NCI-H69 (cell line): ENCODE measurements around the gene PLEKHG7.
"Not testable (repeated sequence)": the region's sequence is repeated elsewhere in the genome, so short reads cannot be mapped to it uniquely, and the experiment has no call there.

Experiments
- DNase-seq: peaks from one replicate; lab custom pipeline; 2025; lab: John Stamatoyannopoulos, UW

Gene PLEKHG7

DNA sequence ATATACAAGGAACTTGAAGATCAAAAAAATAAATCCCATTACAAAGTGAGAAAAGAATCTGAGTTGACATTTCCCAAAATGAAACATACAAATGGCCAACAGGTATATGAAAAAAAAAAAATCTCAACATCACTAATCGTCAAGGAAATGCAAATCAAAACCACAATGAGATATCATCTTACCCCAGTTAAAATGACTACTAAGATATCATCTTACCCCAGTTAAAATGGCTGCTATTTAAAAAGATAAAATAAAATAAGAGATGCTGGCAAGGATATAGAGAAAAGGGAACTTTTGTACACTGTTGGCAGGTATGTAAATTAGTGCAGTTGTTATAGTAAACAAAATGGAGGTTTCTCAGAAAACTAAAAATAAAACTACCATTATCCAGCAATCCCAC, 44.4 kb downstream of the PLEKHG7 start:
- no peak for DNase-seq

GRCh38 chr12:92749691-92750090, 46.9 kb downstream of the PLEKHG7 start:
- not testable (repeated sequence) for DNase-seq

- DNase-seq: peak; percentile 39
These were observed 51.4 kb downstream of the PLEKHG7 start for GRCh38 chr12:92753976-92754885.

GRCh38 chr12:92756898-92757596, 54.3 kb downstream of the PLEKHG7 start:
- peak; percentile 72 for DNase-seq

DNA sequence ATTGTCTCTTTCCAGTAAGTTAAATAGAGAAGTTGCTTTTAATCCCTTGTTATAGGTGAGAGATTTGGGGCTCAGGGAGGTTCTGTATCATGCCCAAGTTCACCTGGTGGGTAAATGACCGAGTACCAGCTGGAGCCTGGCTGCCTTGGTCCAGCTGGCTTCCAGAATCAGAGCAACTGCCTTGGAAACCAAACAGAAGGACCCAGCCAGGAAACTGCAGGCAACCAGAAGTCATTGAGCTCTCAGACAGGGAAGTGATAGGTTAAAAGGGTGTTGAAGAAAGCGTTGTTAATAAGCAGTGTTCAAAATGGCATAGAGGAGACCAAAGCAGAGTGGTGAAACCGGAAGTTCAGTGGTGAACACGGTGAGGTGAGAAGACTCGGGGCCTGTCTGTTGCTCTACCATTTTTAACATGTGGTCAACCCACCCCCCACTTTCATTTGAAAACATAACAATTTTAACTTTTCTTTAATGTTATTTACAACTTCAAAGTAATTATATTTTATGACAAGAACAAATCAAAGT, 54.9 kb downstream of the PLEKHG7 start:
- DNase-seq: peak; percentile 75

- no peak for DNase-seq
These were observed 57.0 kb downstream of the PLEKHG7 start for GRCh38 chr12:92759634-92760268.

GRCh38 chr12:92762773-92763172, 60.0 kb downstream of the PLEKHG7 start:
- no peak for DNase-seq

- no peak for DNase-seq
These were observed 62.0 kb downstream of the PLEKHG7 start for GRCh38 chr12:92764831-92765230.

DNA sequence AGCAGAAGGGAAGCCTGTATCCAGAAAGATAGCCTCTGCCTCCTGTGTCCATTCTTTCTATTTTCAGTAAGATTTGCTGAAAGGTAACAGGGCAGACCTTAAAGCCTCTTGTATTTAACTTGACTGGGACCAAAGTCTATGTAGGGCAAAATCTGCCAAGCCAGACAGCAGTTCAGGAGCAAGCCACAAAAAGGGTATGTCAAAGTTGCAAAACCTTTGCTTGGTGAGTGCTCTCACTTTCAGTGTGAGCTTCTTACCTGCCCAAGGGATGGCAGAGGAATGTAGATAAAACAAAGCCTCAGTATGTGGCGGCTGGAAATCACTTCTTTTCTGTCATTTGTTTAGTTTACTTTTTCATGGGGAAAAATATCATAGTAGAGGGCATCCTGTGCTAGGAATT, 63.1 kb downstream of the PLEKHG7 start:
- DNase-seq: no peak

DNA sequence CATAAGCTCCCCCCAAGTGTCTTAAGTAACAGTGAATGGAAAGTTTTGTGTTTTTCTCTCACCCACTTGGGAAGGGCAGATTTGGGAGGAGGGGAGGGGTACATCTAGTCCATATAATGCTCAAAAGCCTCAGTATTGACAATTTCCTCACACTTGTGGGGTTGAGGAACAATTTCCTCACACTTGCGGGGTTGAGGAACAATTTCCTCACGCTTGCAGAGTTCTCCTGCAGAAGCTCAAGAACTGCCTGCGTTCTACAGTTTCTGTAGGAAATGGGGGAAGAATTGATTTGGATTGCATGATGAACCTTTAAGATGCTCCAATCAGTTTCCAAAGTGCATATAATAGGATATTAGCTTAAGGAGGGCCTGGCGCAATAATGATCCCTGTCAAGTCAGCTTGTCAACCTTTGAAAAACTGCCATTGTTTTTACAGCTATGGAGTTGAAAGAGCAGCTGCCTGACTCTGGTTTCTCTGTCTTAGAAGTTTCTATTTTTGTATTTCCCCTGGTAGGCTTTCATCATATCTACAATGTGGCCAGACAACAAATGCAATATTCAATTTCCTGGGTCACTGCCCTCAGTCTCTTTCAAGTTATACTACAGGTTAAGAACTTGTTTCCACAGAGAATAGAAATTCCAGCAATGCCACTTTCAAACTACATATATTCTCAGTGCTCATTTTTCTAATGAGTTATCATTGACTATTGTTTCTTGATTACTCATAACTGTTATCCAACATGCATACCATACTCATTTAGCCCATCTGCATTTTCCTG, 66.5 kb downstream of the PLEKHG7 start:
- DNase-seq: no peak

DNA sequence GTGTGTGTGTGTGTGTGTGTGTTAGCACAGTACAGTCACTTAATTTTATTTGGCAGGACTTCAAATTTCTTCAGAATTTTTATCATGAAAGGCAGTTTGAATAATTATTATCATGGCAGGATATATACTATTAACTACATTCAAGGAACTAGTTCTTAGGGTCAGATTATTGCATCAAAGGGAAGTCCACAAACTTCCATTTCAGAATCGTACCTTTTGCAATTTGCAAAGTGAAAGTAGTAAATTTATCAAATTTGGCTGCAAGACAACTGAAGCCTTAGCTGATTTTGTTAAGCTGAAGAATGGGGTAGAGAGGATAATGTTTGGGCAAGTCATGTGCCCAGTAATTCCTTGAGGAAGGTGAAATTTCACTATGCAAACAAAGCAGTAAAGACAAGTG, 68.2 kb downstream of the PLEKHG7 start:
- DNase-seq: no peak

DNA sequence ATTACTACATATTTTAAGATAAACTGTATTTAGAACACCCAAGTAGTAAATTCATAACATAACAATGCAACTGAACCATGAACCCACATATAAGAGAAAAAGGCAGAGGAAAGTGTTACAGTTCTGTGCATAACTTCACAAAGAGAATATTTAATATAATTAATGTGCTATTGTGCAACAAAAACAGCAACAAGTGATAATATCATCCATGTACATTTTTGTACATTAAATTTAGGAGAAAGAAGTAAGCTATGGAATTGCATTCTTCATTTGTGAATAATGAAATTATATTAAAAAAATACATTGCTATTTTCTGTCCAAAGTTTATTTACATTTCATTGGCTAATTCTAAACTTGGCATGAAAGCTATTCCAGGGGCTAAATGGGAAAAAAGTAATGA, 72.6 kb downstream of the PLEKHG7 start:
- DNase-seq: no peak

- no peak for DNase-seq
These were observed 75.7 kb downstream of the PLEKHG7 start for GRCh38 chr12:92778525-92778924.

GRCh38 chr12:92779902-92780301, 77.1 kb downstream of the PLEKHG7 start:
- no peak for DNase-seq

- DNase-seq: no peak
These were observed 81.6 kb downstream of the PLEKHG7 start for GRCh38 chr12:92784356-92784755.

DNA sequence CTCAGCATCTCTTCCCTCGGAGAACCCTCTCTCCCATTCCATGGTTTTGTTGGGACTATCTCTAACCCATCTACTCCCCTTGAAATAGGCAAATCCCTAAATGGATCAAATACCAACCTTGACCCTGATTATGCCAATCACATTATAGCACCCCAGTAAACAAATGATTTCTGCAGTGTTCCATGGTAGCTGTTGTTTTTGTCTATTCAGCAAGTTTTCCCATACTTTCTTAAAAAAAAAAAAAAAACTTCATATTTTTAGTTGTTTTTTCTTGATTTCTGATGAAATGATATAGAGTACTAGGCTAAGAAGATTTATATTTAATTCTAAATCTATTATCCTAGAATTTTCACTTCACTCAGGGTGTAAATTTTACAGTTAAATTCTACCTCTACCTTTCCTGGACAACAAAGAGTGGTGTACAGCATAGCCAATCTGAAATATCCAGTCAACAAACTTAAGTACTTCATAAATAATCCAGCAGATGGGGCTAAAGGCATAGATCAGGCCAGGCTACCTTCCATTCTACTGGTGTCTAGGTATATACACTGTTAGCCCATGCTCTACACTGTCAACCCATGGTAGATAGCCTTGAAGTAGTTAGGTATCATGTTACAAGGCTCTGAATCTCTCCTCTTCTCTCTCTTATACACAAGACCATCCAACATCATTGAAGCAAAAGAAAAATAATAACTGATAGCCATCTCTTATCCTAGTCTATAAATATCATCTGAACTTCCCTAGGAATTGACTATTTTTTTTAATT, 82.2 kb downstream of the PLEKHG7 start:
- DNase-seq: peak; percentile 90

DNA sequence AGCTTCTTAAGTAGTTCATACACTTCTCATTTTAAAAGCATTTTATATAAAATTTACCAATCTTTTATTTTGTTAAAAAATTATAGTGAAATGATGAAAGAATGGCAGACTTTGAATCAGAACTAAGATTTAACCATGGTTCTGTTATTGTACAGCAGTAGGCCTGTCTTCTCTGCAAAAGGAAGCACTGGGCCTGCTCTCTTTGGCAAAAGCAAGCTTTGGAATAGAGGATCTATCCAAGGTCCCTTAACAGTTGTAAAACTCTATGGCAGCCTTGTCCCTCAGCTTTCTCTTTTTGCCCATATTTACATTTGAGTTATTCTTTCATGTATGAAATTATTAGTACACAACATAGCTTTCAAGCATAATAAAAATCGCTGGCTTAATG, 82.8 kb downstream of the PLEKHG7 start:
- peak; percentile 26 for DNase-seq

- DNase-seq: no peak
These were observed 83.3 kb downstream of the PLEKHG7 start for GRCh38 chr12:92786045-92786444.

DNA sequence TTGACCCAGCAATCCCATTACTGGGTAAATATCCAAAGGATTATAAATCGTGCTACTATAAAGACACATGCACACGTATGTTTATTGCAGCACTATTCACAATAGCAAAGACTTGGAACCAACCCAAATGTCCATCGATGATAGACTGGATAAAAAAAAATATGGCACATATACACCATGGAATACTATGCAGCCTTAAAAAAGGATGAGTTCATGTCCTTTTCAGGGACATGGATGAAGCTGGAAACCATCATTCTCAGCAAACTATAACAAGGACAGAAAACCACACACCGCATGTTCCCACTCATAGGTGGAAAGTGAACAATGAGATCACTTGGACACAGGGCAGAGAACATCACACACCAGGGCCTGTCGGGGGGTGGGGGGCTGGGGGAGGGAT, 91.6 kb downstream of the PLEKHG7 start:
- not testable (repeated sequence) for DNase-seq

GRCh38 chr12:92794814-92795213, 92.0 kb downstream of the PLEKHG7 start:
- no peak for DNase-seq

- DNase-seq: no peak
These were observed 93.9 kb downstream of the PLEKHG7 start for GRCh38 chr12:92796650-92797049.
